Progenitor cell of endocrine pancreas (in vitro differentiated cells): ENCODE measurements around the gene CAPN8. TPM values are rescaled to one million over a fixed set of nuclear protein-coding genes. Genes with fewer than 3 reads are reported as not detected.

Experiments
- DNase-seq: peaks from one replicate; pipeline ENCODE4 v3.0.0; 2021; ENCODE audit warnings: low spot score; ENCODE audit not compliant: unreplicated experiment
- H3K27ac Mint-ChIP-seq: 2 replicates; pipeline ENCODE4 v1.8.0; 2021; ENCODE audit warnings: mild to moderate bottlenecking, moderate library complexity, mixed read lengths
- H3K27me3 Mint-ChIP-seq: 2 replicates; pipeline ENCODE4 v1.8.0; 2021; ENCODE audit warnings: mixed read lengths
- H3K36me3 Mint-ChIP-seq: 2 replicates; pipeline ENCODE4 v1.8.0; 2022; ENCODE audit warnings: mixed read lengths; ENCODE audit not compliant: insufficient read depth
- H3K4me1 Mint-ChIP-seq: 2 replicates; pipeline ENCODE4 v1.8.0; 2021; ENCODE audit warnings: low read depth, mixed read lengths
- H3K4me3 Mint-ChIP-seq: 2 replicates; pipeline ENCODE4 v1.8.0; 2021; ENCODE audit warnings: low read depth, mild to moderate bottlenecking, moderate library complexity, mixed read lengths
- H3K9me3 Mint-ChIP-seq: 2 replicates; pipeline ENCODE4 v1.8.0; 2021; ENCODE audit warnings: low read depth, mixed read lengths
- CTCF ChIP-seq: fragments of 200-600 bp; sonication (generic); IDR thresholded peaks from one replicate; pipeline ENCODE4 v1.5.0; 2021; ENCODE audit warnings: antibody characterized with exemption, mild to moderate bottlenecking; ENCODE audit not compliant: unreplicated experiment
- total RNA-seq: library from RNA; stranded (reverse); gene quantifications from 2 replicates; pipeline ENCODE4 v1.2.1, GENCODE V29; 2021

The CAPN8 gene
- total RNA-seq, 1 donor from 2014 or later, result 1.3 TPM

DNA sequence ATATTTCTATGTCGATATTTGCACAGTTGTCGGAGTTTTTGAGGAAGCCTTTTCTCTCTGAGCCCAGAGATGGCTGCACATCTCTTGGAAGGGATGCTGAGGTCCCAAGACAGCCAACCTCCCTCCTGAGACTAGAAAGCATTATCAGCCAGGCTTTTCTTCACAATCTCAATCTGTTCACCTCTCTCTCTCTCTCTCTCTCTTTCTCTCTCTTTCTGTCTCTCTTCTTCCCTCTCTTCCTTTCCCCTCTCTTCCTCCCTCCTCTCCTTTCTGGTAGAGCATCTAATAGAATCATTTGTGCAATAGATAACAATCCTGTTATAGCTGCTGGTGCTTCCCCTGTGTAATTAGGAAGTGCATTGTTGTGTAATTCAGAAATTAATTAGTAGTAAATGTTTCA lies 131.8 kb downstream of the CAPN8 start:
- no peak overlapping the region for H3K27ac Mint-ChIP-seq
- no peak for DNase-seq
- peaks cover 30% of the 10 kb centered on the region for H3K27me3 Mint-ChIP-seq
- no peaks in the 10 kb centered on the region for H3K36me3 Mint-ChIP-seq
- H3K4me1 Mint-ChIP-seq, result no peaks in the 10 kb centered on the region
- H3K4me3 Mint-ChIP-seq, result no peak overlapping the region
- no peak for TF ChIP-seq CTCF
- no peaks in the 10 kb centered on the region for H3K9me3 Mint-ChIP-seq

DNA sequence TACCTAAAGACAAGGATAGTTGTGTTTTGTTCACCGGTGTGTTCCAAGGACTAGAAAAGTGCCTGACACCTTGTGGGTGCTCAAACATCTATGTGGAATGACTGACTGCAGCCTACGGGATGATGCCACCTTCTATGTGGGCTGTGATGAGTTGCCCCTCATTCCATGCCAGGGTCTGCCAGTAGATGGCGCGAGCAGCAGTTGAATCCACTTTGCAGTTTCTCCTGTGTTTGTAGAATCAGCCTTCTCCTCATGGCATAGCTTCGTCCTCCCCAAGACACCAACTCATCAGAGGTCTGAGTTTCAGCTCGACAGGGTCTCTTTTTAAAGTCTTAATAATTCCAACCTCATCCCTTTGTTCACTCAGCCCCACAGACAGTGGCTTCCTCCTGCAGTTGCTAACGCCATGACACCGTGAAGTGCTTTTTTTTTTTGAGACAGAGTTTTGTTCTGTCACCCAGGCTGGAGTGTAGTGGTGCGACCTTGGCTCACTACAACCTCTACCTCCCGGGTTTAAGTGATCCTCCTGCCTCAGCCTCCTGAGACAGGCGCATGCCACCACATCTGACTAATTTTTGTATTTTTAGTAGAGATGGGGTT lies 133.7 kb downstream of the CAPN8 start:
- DNase-seq, result peak; percentile 46
- Mint-ChIP-seq H3K36me3 (no peaks in the 10 kb centered on the region), H3K9me3 (no peaks in the 10 kb centered on the region), H3K27ac (no peak overlapping the region), H3K27me3 (peaks cover 27% of the 10 kb centered on the region), H3K4me1 (no peaks in the 10 kb centered on the region), H3K4me3 (no peak overlapping the region)
- TF ChIP-seq CTCF, result peak; percentile 86

DNA sequence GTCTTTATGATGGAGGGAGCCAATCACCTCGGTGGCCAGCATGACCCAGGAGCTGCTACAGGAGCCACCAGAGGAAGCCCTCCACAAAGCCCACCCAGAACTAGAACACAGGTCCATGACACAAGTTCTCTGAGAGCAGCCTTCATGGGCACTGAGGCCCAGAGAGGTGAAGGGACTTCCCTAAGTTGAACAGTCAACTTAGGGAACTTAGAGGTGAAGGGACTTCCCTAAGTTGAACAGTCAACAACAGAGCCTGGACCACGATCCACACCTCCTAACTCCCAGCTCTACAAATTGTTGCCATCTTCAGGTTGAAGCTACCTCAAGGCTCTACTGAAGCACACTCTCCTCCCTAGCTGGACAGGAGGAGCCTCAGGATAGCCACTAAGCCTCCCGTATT lies 139.5 kb downstream of the CAPN8 start:
- H3K4me1 Mint-ChIP-seq, result no peaks in the 10 kb centered on the region
- no peak for DNase-seq
- no peaks in the 10 kb centered on the region for H3K36me3 Mint-ChIP-seq
- no peak for TF ChIP-seq CTCF
- no peak overlapping the region for H3K27ac Mint-ChIP-seq
- no peaks in the 10 kb centered on the region for H3K9me3 Mint-ChIP-seq
- H3K4me3 Mint-ChIP-seq, result no peak overlapping the region
- H3K27me3 Mint-ChIP-seq, result peaks cover 20% of the 10 kb centered on the region

DNA sequence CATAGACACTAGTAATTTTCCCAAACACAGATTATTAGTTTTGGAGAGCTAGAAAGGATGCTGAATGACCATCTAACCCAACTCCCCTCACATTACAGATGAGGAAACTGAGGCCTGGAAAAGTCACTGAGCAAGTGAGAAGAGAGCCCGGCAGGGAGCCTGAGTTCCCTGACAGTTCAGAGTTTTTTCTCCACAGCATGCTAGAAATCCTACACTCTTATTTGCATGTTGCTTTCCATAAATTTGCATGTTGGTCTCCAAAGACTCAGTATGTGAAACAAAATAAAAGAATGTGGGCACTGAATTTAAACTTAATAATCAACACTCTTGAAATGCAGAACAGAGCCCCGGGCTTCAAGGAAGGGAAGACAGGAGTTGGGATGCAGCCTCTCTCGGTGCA lies 140.0 kb downstream of the CAPN8 start:
- Mint-ChIP-seq H3K27ac (no peak overlapping the region), H3K27me3 (peaks cover 17% of the 10 kb centered on the region), H3K4me3 (no peak overlapping the region), H3K4me1 (no peaks in the 10 kb centered on the region), H3K36me3 (no peaks in the 10 kb centered on the region), H3K9me3 (no peaks in the 10 kb centered on the region)
- DNase-seq, result no peak
- TF ChIP-seq CTCF, result no peak

GRCh38 chr1:223524930-223525451 lies 140.5 kb downstream of the CAPN8 start:
- Mint-ChIP-seq H3K27me3 (peaks cover 17% of the 10 kb centered on the region), H3K36me3 (no peaks in the 10 kb centered on the region), H3K4me1 (no peaks in the 10 kb centered on the region), H3K27ac (no peak overlapping the region), H3K9me3 (no peaks in the 10 kb centered on the region), H3K4me3 (no peak overlapping the region)
- DNase-seq, result no peak
- TF ChIP-seq CTCF, result no peak
